PC-9 (cell line): ENCODE data around the gene RUNX1.
A peak's percentile ranks its signal among the peaks of the same experiment; 100 is the strongest.

Source experiments
- CTCF ChIP-seq: fragments of 200-600 bp; sonication (generic); conservative IDR thresholded peaks from 2 replicates; pipeline ENCODE4 v1.6.1; 2017; ENCODE audit warnings: mixed run types, antibody characterized with exemption, mild to moderate bottlenecking, moderate library complexity
- EZH2 ChIP-seq: fragments of 200-600 bp; sonication (generic); IDR thresholded peaks from 2 replicates; pipeline ENCODE4 v1.8.0; 2017; ENCODE audit warnings: antibody characterized with exemption, low read depth

GRCh38 chr21:34801519-34802132, 247.5 kb downstream of the RUNX1 start:
- TF ChIP-seq CTCF: peak; percentile 39; the same call in 1 of the 2 replicates
- TF ChIP-seq EZH2: no peak
